PFSK-1 (cell line): ENCODE measurements around the gene LGALS7.

Experiments used
- FOXP2 ChIP-seq: optimal IDR thresholded peaks from 2 replicates; pipeline ENCODE3; 2011; ENCODE audit warnings: borderline replicate concordance, control low read depth, inconsistent platforms; ENCODE audit not compliant: insufficient read depth; ENCODE audit errors: extremely low read length, extremely low read depth
- POLR2AphosphoS5 ChIP-seq: IDR thresholded peaks from 2 replicates; pipeline ENCODE4 v1.6.1; 2012; ENCODE audit warnings: low read depth, mild to moderate bottlenecking, control low read depth, low read length, moderate library complexity
- TAF1 ChIP-seq: IDR thresholded peaks from 2 replicates; pipeline ENCODE4 v1.6.1; 2012; ENCODE audit warnings: low read length, control low read depth, borderline replicate concordance; ENCODE audit not compliant: insufficient read depth
- TF ChIP-seq, protein P1 (sequence below), 2 experiments: IDR thresholded peaks; 2 replicates each; pipeline versions ENCODE4 v1.6.1 to v1.8.0; 2011 to 2012; ENCODE audit warnings: low read depth in 2 of 2, low read length in 2 of 2, control low read depth in 1 of 2, inconsistent platforms in 1 of 2, mild to moderate bottlenecking in 1 of 2, moderate library complexity in 1 of 2; ENCODE audit not compliant: insufficient read depth in 1 of 2

DNA sequence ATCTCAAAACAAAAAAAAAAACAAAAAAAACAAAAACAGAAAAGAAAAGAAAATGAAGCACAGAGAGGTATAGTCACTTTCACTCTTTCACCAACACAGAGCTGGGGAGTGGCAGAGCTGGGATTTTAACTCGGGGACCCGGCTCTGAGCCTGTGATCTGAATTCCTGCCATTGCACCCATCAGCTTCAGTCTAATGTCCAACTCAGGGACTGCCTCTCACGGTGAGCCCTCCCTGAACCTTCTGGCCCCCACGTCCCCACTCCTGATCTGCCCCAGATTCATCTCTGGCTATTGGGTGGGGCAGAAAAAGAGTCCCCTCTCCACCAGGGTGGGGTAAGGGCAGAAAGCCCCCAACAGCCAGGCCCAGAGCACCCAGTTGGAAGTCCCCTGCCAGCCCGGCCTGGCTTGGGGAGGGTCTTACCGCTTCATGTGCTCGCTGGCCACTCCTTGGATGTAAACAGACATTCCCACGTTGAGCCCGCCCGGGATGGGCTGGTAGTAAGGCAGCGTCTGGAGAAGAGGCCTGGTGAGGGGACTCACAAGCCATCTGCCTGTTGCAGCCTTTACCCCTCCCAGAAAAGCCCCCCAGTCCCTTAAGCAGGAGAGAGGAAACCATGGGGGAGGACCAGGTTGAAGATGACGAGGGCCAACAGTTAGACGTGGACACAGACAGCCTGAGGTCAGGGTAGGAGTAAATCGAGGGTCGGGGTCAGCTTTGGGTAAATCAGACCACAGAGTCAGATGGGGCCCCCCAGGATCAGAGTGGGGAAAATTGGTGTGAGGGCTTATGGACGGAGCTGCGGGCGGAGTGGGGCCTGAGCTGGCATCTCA is 38.9 kb upstream of the LGALS7 start:
- TF ChIP-seq, protein P1, sequence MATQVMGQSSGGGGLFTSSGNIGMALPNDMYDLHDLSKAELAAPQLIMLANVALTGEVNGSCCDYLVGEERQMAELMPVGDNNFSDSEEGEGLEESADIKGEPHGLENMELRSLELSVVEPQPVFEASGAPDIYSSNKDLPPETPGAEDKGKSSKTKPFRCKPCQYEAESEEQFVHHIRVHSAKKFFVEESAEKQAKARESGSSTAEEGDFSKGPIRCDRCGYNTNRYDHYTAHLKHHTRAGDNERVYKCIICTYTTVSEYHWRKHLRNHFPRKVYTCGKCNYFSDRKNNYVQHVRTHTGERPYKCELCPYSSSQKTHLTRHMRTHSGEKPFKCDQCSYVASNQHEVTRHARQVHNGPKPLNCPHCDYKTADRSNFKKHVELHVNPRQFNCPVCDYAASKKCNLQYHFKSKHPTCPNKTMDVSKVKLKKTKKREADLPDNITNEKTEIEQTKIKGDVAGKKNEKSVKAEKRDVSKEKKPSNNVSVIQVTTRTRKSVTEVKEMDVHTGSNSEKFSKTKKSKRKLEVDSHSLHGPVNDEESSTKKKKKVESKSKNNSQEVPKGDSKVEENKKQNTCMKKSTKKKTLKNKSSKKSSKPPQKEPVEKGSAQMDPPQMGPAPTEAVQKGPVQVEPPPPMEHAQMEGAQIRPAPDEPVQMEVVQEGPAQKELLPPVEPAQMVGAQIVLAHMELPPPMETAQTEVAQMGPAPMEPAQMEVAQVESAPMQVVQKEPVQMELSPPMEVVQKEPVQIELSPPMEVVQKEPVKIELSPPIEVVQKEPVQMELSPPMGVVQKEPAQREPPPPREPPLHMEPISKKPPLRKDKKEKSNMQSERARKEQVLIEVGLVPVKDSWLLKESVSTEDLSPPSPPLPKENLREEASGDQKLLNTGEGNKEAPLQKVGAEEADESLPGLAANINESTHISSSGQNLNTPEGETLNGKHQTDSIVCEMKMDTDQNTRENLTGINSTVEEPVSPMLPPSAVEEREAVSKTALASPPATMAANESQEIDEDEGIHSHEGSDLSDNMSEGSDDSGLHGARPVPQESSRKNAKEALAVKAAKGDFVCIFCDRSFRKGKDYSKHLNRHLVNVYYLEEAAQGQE (IDR thresholded peaks at IDR 0.05; ENCODE audit: insufficient read depth in 1 of 2, low read depth in 2 of 2, low read length in 2 of 2): no peak
- TF ChIP-seq POLR2AphosphoS5 (no peak), FOXP2 (no peak), TAF1 (no peak)
